Natural killer cell treated with Interleukin-12 subunit alpha and Interleukin-12 subunit beta and Interleukin-15 and Interleukin-18, amount 100 ng/mL, for 72 hours (primary cell): ENCODE results near the gene CCL21. TPM values are rescaled to one million over a fixed set of nuclear protein-coding genes. Genes with fewer than 3 reads are reported as not detected.
A peak's percentile ranks its signal among the peaks of the same experiment; 100 is the strongest.

Source experiments
- ATAC-seq, 2 donors: fragments of 150-1000 bp; cut with Tn5 transposase in 1 of 2; sonication (Bioruptor Pico), chemical (Tn5 transposase) in 1 of 2; 2 replicates each; pipeline ENCODE4 v1.10.0; 2021
- DNase-seq: peaks from one replicate; pipeline ENCODE4 v3.0.0; 2022; ENCODE audit warnings: low spot score
- H3K27ac Mint-ChIP-seq, 2 donors: 1 replicate in 1 of 2; 2 replicates in 1 of 2; pipeline ENCODE4 v1.8.0; 2022; ENCODE audit warnings: mixed read lengths in 2 of 2, mild to moderate bottlenecking in 1 of 2, moderate library complexity in 1 of 2
- H3K27me3 Mint-ChIP-seq, 2 donors: 1 replicate in 1 of 2; 2 replicates in 1 of 2; pipeline ENCODE4 v1.8.0; 2022; ENCODE audit warnings: mixed read lengths in 2 of 2
- H3K36me3 Mint-ChIP-seq: one replicate; pipeline ENCODE4 v1.8.0; 2022; ENCODE audit warnings: mixed read lengths
- H3K4me1 Mint-ChIP-seq, 2 donors: 1 replicate in 1 of 2; 2 replicates in 1 of 2; pipeline ENCODE4 v1.8.0; 2022; ENCODE audit warnings: low read depth in 2 of 2, mixed read lengths in 2 of 2, mild to moderate bottlenecking in 1 of 2
- H3K4me3 Mint-ChIP-seq: one replicate; pipeline ENCODE4 v1.8.0; 2022; ENCODE audit warnings: mixed read lengths
- H3K9me3 Mint-ChIP-seq: 2 replicates; pipeline ENCODE4 v1.8.0; 2022; ENCODE audit warnings: mixed read lengths
- total RNA-seq, 2 donors: library from RNA; stranded (reverse); gene quantifications; one replicate each; pipeline ENCODE4 v1.2.3, GENCODE V29; 2022

The CCL21 gene
- total RNA-seq, 2 donors from 2014 or later: not detected

GRCh38 chr9:34719021-34719768 lies 9.3 kb upstream of the CCL21 start:
- H3K4me3 Mint-ChIP-seq: no peak overlapping the region
- H3K27me3 Mint-ChIP-seq: peaks cover 18 to 20% of the 10 kb centered on the region in 2 donors
- H3K36me3 Mint-ChIP-seq: no peaks in the 10 kb centered on the region
- ATAC-seq (no peak), DNase-seq (no peak)
- H3K4me1 Mint-ChIP-seq: no peaks in the 10 kb centered on the region
- H3K9me3 Mint-ChIP-seq: no peaks in the 10 kb centered on the region
- no peak overlapping the region for H3K27ac Mint-ChIP-seq

DNA sequence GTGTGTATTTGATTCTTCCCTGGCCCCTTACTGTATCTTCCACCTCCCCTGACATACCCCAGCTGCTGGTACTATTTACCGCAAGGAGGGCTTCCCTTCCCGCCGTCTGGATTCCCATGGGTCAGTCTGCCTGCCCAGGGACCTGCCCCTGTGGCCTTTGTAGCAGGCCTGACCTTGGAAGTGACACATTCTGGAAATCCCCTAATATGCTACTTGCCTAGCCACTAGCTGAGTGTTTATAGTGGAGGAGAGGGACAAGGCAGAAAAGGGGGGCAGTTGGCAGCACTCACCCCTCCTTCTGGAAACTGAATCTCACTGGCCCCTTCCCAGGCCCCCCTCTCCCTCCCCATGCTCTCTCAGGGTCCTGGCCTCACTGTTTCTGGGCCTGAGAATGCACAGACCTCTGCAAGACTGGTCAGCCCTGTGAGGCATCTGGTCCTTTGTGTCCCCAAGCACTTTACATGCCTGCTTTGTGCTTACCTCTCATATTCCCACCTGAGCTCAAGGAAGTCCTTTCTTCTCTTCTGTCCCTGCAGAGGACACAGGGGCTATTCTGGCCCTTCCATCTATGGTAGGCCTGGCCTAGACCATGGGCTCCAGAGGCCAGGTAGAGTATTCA lies 8.2 kb upstream of the CCL21 start:
- Mint-ChIP-seq H3K4me3 (no peak overlapping the region), H3K4me1 (no peaks in the 10 kb centered on the region), H3K27me3 (peaks cover 24 to 30% of the 10 kb centered on the region in 2 donors), H3K36me3 (no peaks in the 10 kb centered on the region), H3K9me3 (no peaks in the 10 kb centered on the region), H3K27ac (no peak overlapping the region)
- ATAC-seq: peak in 1 of 2 donors; percentile 11
- no peak for DNase-seq

DNA sequence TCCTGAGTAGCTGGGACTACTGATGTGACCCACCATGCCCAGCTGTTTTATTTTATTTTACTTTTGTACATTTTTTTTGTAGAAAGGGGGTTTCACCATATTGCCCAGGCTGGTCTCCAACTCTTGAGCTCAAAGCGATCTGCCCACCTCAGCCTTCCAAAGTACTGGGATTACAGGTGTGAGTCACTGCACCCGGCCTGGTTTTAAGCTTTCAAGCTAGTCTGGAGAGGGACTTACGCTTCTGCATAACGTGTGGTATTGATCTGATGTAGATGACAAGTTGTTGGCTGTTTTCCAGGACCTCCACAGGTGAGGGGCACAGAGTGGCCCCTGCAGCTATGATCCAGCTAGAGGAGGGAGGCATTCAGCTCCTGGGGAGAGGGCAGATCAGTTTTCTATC lies 6.8 kb upstream of the CCL21 start:
- ATAC-seq: no peak
- Mint-ChIP-seq H3K36me3 (no peaks in the 10 kb centered on the region), H3K4me3 (no peak overlapping the region), H3K27me3 (peaks cover 32 to 44% of the 10 kb centered on the region in 2 donors), H3K27ac (no peak overlapping the region), H3K4me1 (no peaks in the 10 kb centered on the region), H3K9me3 (no peaks in the 10 kb centered on the region)
- DNase-seq: no peak

DNA sequence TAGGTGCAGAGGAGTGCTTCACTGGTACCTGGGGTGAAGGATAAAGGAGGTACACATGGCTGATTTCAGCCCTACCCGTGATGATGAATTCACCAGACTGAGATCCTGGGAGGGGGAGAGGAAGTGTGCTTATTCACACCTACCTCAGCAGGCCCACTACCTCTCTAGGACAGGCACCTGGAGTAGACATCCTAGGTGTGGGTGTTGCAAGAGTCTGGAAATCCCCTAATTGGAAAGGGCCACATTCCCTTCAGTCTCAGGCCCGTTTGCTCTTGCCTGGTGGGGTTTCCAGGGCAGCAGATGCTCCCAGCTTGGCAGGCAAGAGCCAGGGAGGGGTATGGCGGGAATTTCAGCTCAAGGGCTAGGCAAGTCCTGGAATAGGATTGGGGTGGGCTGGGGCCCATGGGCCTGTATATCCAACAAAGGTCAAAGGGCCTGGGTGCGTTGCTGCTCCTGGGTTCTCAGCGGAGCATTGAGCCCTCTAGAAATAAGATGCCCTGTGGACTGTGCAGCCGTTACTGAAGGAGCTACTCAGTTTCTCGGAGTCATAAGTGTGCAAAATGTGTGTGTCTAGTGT lies 5.8 kb upstream of the CCL21 start:
- DNase-seq (no peak), ATAC-seq (peak in 1 of 2 donors; percentile 5)
- no peak overlapping the region for H3K4me3 Mint-ChIP-seq
- H3K27me3 Mint-ChIP-seq: peaks cover 26 to 39% of the 10 kb centered on the region in 2 donors
- H3K27ac Mint-ChIP-seq: no peak overlapping the region
- H3K36me3 Mint-ChIP-seq: no peaks in the 10 kb centered on the region
- no peaks in the 10 kb centered on the region for H3K9me3 Mint-ChIP-seq
- no peaks in the 10 kb centered on the region for H3K4me1 Mint-ChIP-seq

DNA sequence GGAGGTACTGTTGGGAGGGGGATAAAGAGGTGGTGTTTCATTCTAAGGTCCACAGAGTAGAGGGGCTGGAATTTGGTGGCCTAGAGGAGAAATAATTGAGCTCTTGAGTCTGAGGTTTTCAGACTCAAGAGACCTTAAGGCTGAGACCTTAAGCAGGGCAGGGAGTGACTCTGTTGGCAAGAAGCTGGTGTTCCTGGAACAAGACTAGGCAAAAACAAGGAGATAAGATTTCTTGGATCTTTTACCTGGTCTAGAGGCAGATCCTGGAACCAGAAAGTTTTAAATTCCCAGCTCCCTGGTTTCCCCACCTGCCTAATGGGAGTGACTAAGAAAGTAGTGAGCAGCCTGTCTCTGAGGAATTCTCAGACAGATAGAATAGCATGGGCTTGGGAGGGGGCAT lies 4.1 kb upstream of the CCL21 start:
- DNase-seq (no peak), ATAC-seq (no peak)
- Mint-ChIP-seq H3K27me3 (peaks cover 25 to 37% of the 10 kb centered on the region in 2 donors), H3K9me3 (no peaks in the 10 kb centered on the region), H3K36me3 (no peaks in the 10 kb centered on the region), H3K27ac (no peak overlapping the region), H3K4me1 (no peaks in the 10 kb centered on the region), H3K4me3 (no peak overlapping the region)

DNA sequence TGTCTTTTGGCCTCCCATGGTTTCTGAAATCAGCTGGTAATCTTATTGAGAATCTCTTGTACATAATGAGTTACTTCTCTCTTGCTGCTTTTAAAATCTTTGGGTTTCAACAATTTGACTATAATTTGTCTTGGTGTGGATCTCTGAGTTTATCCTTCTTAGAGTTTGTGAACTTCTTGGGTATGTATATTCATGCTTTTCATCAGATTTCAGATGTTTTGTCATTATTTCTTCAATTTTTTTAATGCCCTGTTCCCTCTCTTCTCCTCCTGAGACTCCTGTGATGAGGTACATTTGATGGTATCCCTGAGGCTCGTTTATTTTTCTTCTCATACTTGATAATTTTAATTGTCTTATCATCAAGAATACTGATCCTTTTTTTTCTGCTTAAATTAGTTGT lies 2.2 kb upstream of the CCL21 start:
- Mint-ChIP-seq H3K27ac (no peak overlapping the region), H3K27me3 (peaks cover 21 to 28% of the 10 kb centered on the region in 2 donors), H3K4me3 (no peak overlapping the region), H3K9me3 (no peaks in the 10 kb centered on the region), H3K36me3 (no peaks in the 10 kb centered on the region), H3K4me1 (no peaks in the 10 kb centered on the region)
- ATAC-seq: no peak
- no peak for DNase-seq

- ATAC-seq (peak in 1 of 2 donors; percentile 29), DNase-seq (no peak)
- no peaks in the 10 kb centered on the region for H3K36me3 Mint-ChIP-seq
- H3K9me3 Mint-ChIP-seq: no peaks in the 10 kb centered on the region
- no peak overlapping the region for H3K27ac Mint-ChIP-seq
- H3K4me3 Mint-ChIP-seq: no peak overlapping the region
- no peaks in the 10 kb centered on the region for H3K4me1 Mint-ChIP-seq
- H3K27me3 Mint-ChIP-seq: peaks cover 18 to 32% of the 10 kb centered on the region in 2 donors
Measured at GRCh38 chr9:34709196-34709978, 549 bp downstream of the CCL21 start.

DNA sequence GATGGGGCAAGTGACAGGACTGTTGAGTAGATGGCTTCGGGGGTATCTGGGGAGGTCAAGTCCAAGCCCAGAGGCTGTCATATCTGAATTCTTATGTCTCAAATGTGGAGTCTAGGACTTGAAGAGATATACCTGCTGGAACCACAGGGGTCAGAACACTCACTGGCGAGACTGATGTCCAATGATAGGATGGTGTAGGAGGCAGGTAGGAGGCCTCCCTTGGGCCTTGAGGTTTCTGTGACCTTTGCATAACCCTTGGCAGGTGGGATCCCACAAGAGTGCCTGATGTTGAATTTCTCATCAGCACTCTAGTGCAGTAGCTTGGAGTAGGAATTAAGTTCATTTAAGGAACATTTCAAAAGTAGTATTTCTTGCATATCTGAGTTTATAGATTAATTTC lies 2.8 kb downstream of the CCL21 start:
- Mint-ChIP-seq H3K36me3 (no peaks in the 10 kb centered on the region), H3K4me1 (no peaks in the 10 kb centered on the region), H3K27ac (no peak overlapping the region), H3K4me3 (no peak overlapping the region), H3K27me3 (peaks cover 8 to 12% of the 10 kb centered on the region in 2 donors), H3K9me3 (no peaks in the 10 kb centered on the region)
- ATAC-seq: no peak
- no peak for DNase-seq

GRCh38 chr9:34701769-34702736 lies 7.9 kb downstream of the CCL21 start:
- Mint-ChIP-seq H3K4me3 (peak overlapping the region; percentile 77), H3K9me3 (no peaks in the 10 kb centered on the region), H3K27ac (peak overlapping the region in 1 of 2 donors; percentile 15), H3K4me1 (peaks cover 0 to 9% of the 10 kb centered on the region in 2 donors), H3K27me3 (peaks cover 13 to 19% of the 10 kb centered on the region in 2 donors), H3K36me3 (no peaks in the 10 kb centered on the region)
- ATAC-seq (peak; percentile 79 to 85), DNase-seq (peak; percentile 81)

GRCh38 chr9:34701023-34701768 lies 8.7 kb downstream of the CCL21 start:
- DNase-seq (peak; percentile 80), ATAC-seq (peak; percentile 90 to 91)
- Mint-ChIP-seq H3K36me3 (no peaks in the 10 kb centered on the region), H3K4me3 (peak overlapping the region; percentile 77), H3K27me3 (peaks cover 13 to 16% of the 10 kb centered on the region in 2 donors), H3K9me3 (no peaks in the 10 kb centered on the region), H3K4me1 (peaks cover 0 to 9% of the 10 kb centered on the region in 2 donors), H3K27ac (no peak overlapping the region)

DNA sequence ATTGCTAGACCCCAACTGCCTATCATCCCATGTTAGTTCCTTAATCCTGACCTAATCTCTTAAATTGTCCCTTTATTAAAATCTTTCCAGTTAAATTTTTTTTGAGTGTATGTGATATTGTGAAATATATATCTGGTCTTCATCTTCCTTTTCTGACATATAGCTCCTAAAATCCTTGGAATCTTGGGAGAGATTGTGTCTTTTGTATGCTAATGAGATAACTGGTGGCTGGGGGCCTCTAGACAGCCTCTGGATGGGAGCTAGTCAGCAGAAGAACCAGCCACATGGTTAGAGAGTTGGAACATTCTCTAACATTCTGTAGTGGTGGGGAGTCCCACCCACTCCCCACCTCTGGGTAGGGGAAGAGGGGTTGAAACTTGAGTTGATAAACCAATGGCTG lies 15.1 kb downstream of the CCL21 start:
- DNase-seq (no peak), ATAC-seq (no peak)
- no peaks in the 10 kb centered on the region for H3K9me3 Mint-ChIP-seq
- H3K4me3 Mint-ChIP-seq: no peak overlapping the region
- H3K27me3 Mint-ChIP-seq: peaks cover 5% of the 10 kb centered on the region in 2 donors
- H3K4me1 Mint-ChIP-seq: peaks cover 0 to 3% of the 10 kb centered on the region in 2 donors
- H3K27ac Mint-ChIP-seq: no peak overlapping the region
- no peaks in the 10 kb centered on the region for H3K36me3 Mint-ChIP-seq

DNA sequence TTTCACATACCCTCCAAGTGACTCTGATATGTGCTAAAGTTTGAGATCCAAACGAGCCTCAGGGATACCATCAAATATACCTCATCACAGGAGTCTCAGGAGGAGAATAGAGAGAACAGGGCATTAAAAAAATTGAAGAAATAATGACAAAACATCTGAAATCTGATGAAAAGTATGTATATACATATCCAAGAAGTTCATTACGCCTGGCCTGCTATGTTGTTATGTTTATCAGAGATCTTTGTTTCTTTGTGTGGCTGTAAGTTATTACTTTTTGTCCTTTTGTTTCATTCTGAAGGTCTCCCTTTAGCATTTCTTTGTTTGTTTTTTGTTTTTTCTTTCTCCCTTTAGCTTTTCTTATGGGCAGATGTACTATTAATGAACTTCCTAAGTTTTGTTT lies 16.4 kb downstream of the CCL21 start:
- ATAC-seq: no peak
- no peak for DNase-seq
- peaks cover 0 to 2% of the 10 kb centered on the region in 2 donors for H3K27me3 Mint-ChIP-seq
- no peak overlapping the region for H3K27ac Mint-ChIP-seq
- no peak overlapping the region for H3K4me3 Mint-ChIP-seq
- H3K4me1 Mint-ChIP-seq: peaks cover 0 to 3% of the 10 kb centered on the region in 2 donors
- H3K9me3 Mint-ChIP-seq: no peaks in the 10 kb centered on the region
- no peaks in the 10 kb centered on the region for H3K36me3 Mint-ChIP-seq
